GM23338 (cell line): ENCODE data around the gene CMIP.
"Not testable (repeated sequence)": the region's sequence is repeated elsewhere in the genome, so short reads cannot be mapped to it uniquely, and the experiment has no call there.

Experiments
- CTCF ChIP-seq, 2 experiments: fragments of 200-600 bp in 1 of 2; sonication (generic) in 1 of 2; conservative IDR thresholded peaks; 2 replicates each; pipeline versions ENCODE4 v1.5.1 to v1.6.1; 2016 to 2017; ENCODE audit warnings: antibody characterized with exemption in 2 of 2, low read depth in 2 of 2, mild to moderate bottlenecking in 2 of 2, moderate library complexity in 1 of 2
- REST ChIP-seq: IDR thresholded peaks from one replicate; pipeline ENCODE4 v1.6.1; 2018; ENCODE audit warnings: antibody characterized with exemption; ENCODE audit not compliant: unreplicated experiment

DNA sequence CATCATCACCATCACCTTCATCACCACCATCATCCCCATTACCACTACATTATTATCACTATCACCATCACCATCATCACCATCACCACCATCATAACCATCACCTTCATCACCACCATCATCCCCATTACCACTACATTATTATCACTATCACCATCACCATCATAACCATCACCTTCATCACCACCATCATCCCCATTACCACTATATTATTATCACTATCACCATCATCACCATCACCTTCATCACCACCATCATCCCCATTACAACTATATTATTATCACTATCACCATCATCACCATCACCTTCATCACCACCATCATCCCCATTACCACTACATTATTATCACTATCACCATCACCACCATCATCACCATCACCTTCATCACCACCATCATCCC is 132.7 kb downstream of the CMIP start:
- not testable (repeated sequence) for TF ChIP-seq CTCF (conservative IDR thresholded peaks at IDR 0.05; ENCODE audit: low read depth in 2 of 2); REST
